NOMO-1 treated with DMSO at 0.1 percent for 48 hours (cell line): Measurements from ENCODE around the gene CCND2.
"Not testable (repeated sequence)": the region's sequence is repeated elsewhere in the genome, so short reads cannot be mapped to it uniquely, and the experiment has no call there.

Source experiments
- DNase-seq: peaks from one replicate; lab custom pipeline; 2025; ENCODE audit not compliant: unreplicated experiment; lab: John Stamatoyannopoulos, UW

The CCND2 gene

GRCh38 chr12:4273652-4274395 is at the start of gene CCND2:
Gene CCND2 (plus strand): TSS chr12:4273762. CDS start chr12:4274041, 279 bp downstream.
- peak; percentile 38 for DNase-seq

GRCh38 chr12:4224206-4224889 is 49.2 kb upstream of the CCND2 start:
- DNase-seq: no peak

GRCh38 chr12:4225571-4225970 is 48.0 kb upstream of the CCND2 start:
- no peak for DNase-seq

GRCh38 chr12:4227046-4227445 is 46.5 kb upstream of the CCND2 start:
- DNase-seq: no peak

- no peak for DNase-seq
Measured at GRCh38 chr12:4228122-4228580, 45.4 kb upstream of the CCND2 start.

- DNase-seq: no peak
Measured at GRCh38 chr12:4230526-4230925, 43.0 kb upstream of the CCND2 start.

- no peak for DNase-seq
Measured at GRCh38 chr12:4238577-4238976, 35.0 kb upstream of the CCND2 start.

GRCh38 chr12:4239746-4240145 is 33.8 kb upstream of the CCND2 start:
- DNase-seq: no peak

GRCh38 chr12:4240161-4240783 is 33.3 kb upstream of the CCND2 start:
- no peak for DNase-seq

GRCh38 chr12:4240981-4241380 is 32.6 kb upstream of the CCND2 start:
- DNase-seq: no peak

- no peak for DNase-seq
Measured at GRCh38 chr12:4241592-4241991, 32.0 kb upstream of the CCND2 start.

- DNase-seq: no peak
Measured at GRCh38 chr12:4242595-4242994, 31.0 kb upstream of the CCND2 start.

- DNase-seq: no peak
Measured at GRCh38 chr12:4243091-4243490, 30.5 kb upstream of the CCND2 start.

GRCh38 chr12:4243491-4244100 is 30.0 kb upstream of the CCND2 start:
- DNase-seq: not testable (repeated sequence)

- no peak for DNase-seq
Measured at GRCh38 chr12:4244868-4245267, 28.7 kb upstream of the CCND2 start.

- DNase-seq: no peak
Measured at GRCh38 chr12:4245446-4245845, 28.1 kb upstream of the CCND2 start.

- DNase-seq: no peak
Measured at GRCh38 chr12:4246116-4246515, 27.4 kb upstream of the CCND2 start.

- DNase-seq: no peak
Measured at GRCh38 chr12:4250691-4251090, 22.9 kb upstream of the CCND2 start.

- no peak for DNase-seq
Measured at GRCh38 chr12:4251216-4251891, 22.2 kb upstream of the CCND2 start.

- DNase-seq: no peak
Measured at GRCh38 chr12:4251967-4252366, 21.6 kb upstream of the CCND2 start.

- no peak for DNase-seq
Measured at GRCh38 chr12:4252601-4253000, 21.0 kb upstream of the CCND2 start.
